Nephron progenitor cell (in vitro differentiated cells): Measurements from ENCODE around the gene MBTD1.

Experiments used
- DNase-seq: peaks from one replicate; pipeline ENCODE4 v3.0.0; 2021
- H3K27ac Mint-ChIP-seq: 2 replicates; pipeline ENCODE4 v1.8.0; 2021; ENCODE audit warnings: mild to moderate bottlenecking, moderate library complexity, mixed read lengths
- H3K27me3 Mint-ChIP-seq: 2 replicates; pipeline ENCODE4 v1.8.0; 2021; ENCODE audit warnings: mild to moderate bottlenecking, low read depth, mixed read lengths; ENCODE audit not compliant: poor library complexity
- H3K36me3 Mint-ChIP-seq: 2 replicates; pipeline ENCODE4 v1.8.0; 2021; ENCODE audit warnings: low read depth, mixed read lengths
- H3K4me1 Mint-ChIP-seq: 2 replicates; pipeline ENCODE4 v1.8.0; 2021; ENCODE audit warnings: mixed read lengths
- H3K4me3 Mint-ChIP-seq: 2 replicates; pipeline ENCODE4 v1.8.0; 2021; ENCODE audit warnings: mild to moderate bottlenecking, moderate library complexity, mixed read lengths
- H3K9me3 Mint-ChIP-seq: 2 replicates; pipeline ENCODE4 v1.8.0; 2021; ENCODE audit warnings: mild to moderate bottlenecking, moderate library complexity, mixed read lengths
- TF ChIP-seq, protein P1 (sequence below): fragments of 200-600 bp; sonication (generic); IDR thresholded peaks from 2 replicates; pipeline ENCODE4 v1.5.0; 2021; ENCODE audit warnings: antibody characterized with exemption

MBTD1 gene

DNA sequence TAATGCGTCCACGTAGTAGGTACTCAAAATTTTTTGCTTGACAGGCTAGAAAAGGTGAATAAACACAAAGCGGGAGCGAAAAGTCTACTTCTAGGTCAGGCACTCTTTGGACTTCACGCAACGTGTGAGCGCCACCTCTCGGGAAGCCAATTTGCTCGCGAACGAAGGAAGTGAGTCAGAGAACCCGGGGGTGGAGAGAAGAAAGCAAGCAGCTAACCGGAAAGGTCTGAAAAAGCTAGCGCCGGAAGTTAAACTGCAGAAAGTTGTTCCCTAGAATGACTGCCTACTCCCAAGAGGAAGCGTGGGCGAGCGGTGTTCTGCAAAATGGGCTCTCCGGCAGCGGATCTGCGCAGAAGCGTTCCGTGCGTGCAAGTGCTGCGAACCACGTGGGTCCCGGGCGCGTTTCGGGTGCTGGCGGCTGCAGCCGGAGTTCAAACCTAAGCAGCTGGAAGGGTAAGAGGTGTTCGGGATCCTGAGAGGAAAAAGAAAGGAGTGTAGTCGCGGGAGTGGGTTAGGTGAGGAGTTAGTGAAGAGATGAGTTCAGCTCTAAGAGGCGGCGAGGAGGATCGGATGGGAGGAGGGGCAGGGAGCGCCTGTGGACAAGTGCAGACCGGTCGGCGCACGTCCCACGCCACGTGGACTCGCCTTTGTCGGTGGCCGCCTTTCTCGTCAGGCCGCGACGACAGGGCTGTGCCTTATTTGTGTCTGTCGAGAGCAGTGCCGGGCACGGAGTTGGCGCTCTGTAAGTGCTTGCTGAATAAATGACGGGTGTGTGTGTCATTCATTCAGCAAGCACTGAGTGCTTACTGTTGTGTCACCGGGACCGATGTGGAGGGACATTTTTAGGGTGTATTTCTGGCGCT lies 106.4 kb downstream of the MBTD1 start, which contains the start of gene NME1:
Gene NME1, plus strand, starts transcription at position 350 of the 863 bp plus-strand sequence. CDS start 2,096 bp downstream, outside the sequence.
- Mint-ChIP-seq H3K27ac (no peak within 1 kb of the TSS), H3K27me3 (no peaks in the 10 kb centered on the region), H3K36me3 (peaks cover 28% of the 10 kb centered on the region), H3K4me1 (peaks cover 5% of the 10 kb centered on the region), H3K4me3 (no peak within 1 kb of the TSS), H3K9me3 (no peaks in the 10 kb centered on the region)
- DNase-seq, result peak; percentile 97
- TF ChIP-seq, protein P1, sequence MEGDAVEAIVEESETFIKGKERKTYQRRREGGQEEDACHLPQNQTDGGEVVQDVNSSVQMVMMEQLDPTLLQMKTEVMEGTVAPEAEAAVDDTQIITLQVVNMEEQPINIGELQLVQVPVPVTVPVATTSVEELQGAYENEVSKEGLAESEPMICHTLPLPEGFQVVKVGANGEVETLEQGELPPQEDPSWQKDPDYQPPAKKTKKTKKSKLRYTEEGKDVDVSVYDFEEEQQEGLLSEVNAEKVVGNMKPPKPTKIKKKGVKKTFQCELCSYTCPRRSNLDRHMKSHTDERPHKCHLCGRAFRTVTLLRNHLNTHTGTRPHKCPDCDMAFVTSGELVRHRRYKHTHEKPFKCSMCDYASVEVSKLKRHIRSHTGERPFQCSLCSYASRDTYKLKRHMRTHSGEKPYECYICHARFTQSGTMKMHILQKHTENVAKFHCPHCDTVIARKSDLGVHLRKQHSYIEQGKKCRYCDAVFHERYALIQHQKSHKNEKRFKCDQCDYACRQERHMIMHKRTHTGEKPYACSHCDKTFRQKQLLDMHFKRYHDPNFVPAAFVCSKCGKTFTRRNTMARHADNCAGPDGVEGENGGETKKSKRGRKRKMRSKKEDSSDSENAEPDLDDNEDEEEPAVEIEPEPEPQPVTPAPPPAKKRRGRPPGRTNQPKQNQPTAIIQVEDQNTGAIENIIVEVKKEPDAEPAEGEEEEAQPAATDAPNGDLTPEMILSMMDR, result peak; percentile 57

DNA sequence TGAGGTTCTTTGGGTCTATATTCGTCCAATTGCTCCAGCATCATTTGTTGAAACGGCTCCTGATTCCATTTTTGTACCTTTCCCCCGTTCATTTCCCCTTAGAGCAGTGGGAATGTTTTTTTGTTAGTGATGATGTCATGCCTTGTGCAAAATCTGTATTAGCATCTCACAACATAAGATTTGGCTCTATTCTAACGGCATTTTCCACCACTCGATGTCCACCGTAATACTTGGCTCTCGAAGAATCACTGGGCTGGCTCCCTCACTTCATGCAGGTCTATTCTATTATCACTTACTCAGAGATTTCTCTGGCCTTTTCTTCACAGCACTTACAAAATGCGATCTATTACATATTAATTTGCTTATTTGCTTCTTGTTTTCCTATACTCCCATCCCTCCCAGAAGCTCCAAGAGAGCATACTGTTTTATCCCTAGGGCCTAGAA lies 107.1 kb downstream of the MBTD1 start:
- no peak for DNase-seq
- H3K36me3 Mint-ChIP-seq, result peaks cover 23% of the 10 kb centered on the region
- no peak overlapping the region for H3K27ac Mint-ChIP-seq
- peaks cover 2% of the 10 kb centered on the region for H3K27me3 Mint-ChIP-seq
- H3K4me3 Mint-ChIP-seq, result no peak overlapping the region
- TF ChIP-seq, protein P1, result no peak
- no peaks in the 10 kb centered on the region for H3K9me3 Mint-ChIP-seq
- peaks cover 5% of the 10 kb centered on the region for H3K4me1 Mint-ChIP-seq

DNA sequence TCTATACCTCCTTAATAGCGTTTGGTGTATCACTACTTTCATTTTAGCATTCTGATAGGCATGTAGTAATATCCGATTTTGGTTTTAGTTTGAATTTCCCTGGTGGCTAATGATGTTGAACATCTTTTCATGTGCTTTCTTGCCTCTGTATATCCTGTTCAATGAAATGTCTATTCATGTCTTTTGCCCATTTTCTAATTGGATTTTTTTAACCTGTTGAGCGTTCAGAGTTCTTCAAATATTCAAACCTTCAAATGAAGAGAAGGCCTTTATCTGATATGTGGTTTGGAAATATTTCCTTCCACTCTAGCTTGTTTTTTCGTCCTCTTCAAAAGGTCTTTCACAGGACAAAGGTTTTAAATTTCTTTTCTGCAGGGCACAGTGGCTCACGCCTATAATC lies 108.9 kb downstream of the MBTD1 start:
- no peak for DNase-seq
- Mint-ChIP-seq H3K36me3 (peaks cover 6% of the 10 kb centered on the region), H3K4me3 (no peak overlapping the region), H3K9me3 (no peaks in the 10 kb centered on the region), H3K4me1 (peaks cover 10% of the 10 kb centered on the region), H3K27me3 (peaks cover 7% of the 10 kb centered on the region), H3K27ac (no peak overlapping the region)
- TF ChIP-seq, protein P1, result no peak

DNA sequence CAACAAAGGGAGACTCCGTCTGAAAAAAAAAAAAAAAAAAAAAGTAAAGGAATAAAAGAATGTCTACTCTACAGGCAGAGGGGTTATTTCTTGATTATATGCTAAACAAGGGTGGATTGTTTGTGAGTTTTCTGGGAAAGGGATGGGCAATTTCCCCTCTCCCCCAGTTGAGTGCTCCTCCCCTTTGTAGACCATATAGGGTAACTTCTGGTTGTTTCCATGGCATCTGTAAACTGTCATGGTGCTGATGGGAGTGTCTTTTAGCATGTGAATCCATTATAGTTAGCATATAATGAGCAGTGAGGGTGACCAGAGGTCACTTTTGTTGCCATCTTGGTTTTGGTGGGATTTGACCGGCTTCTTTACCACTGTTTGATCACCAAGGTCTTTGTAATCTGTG lies 110.7 kb downstream of the MBTD1 start:
- TF ChIP-seq, protein P1, result no peak
- Mint-ChIP-seq H3K27ac (no peak overlapping the region), H3K4me3 (no peak overlapping the region), H3K4me1 (peaks cover 22% of the 10 kb centered on the region), H3K36me3 (no peaks in the 10 kb centered on the region), H3K9me3 (no peaks in the 10 kb centered on the region), H3K27me3 (peaks cover 10% of the 10 kb centered on the region)
- no peak for DNase-seq

DNA sequence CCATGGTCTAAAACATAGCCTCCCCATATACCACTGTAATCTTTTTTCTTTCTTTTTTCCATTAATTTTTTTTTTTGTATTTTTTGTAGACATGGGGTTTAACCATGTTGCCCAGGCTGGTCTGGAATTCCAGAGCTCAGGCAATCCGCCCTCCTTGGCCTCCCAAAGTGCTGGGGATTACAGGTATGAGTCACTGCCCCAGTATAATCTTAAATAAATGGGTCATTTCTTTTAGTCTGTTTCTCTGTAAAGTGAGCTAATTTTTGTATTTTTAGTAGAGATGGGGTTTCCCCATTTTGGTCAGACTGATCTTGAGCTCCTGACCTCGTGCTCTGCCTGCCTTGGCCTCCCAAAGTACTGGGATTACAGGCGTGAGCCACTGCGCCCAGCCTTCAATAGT lies 112.2 kb downstream of the MBTD1 start:
- DNase-seq, result no peak
- no peak overlapping the region for H3K4me3 Mint-ChIP-seq
- H3K36me3 Mint-ChIP-seq, result no peaks in the 10 kb centered on the region
- TF ChIP-seq, protein P1, result no peak
- no peak overlapping the region for H3K27ac Mint-ChIP-seq
- no peaks in the 10 kb centered on the region for H3K9me3 Mint-ChIP-seq
- H3K27me3 Mint-ChIP-seq, result peaks cover 10% of the 10 kb centered on the region
- H3K4me1 Mint-ChIP-seq, result peaks cover 28% of the 10 kb centered on the region
